HepG2 (cell line): ENCODE measurements around the gene TBX21. TPM values are rescaled to one million over a fixed set of nuclear protein-coding genes. Genes with fewer than 3 reads are reported as not detected.

Source experiments
- CBX2 ChIP-seq, 2 experiments: fragments of 200-600 bp in 1 of 2; sonication (generic); formaldehyde crosslinking in 1 of 2; IDR thresholded peaks; 2 replicates each; pipeline versions ENCODE4 v1.7.0 to v1.8.1; 2018 to 2022; ENCODE audit warnings: low read depth in 2 of 2, low read length in 1 of 2, mild to moderate bottlenecking in 1 of 2, missing genetic modification reagents in 1 of 2
- CC2D1A ChIP-seq: sonication (generic); formaldehyde crosslinking; IDR thresholded peaks from 2 replicates; pipeline ENCODE4 v1.8.1; 2023; ENCODE audit warnings: mild to moderate bottlenecking, missing genetic modification reagents
- CREM ChIP-seq, 2 experiments: sonication (generic) in 1 of 2; formaldehyde crosslinking in 1 of 2; IDR thresholded peaks; 2 replicates each; pipeline versions ENCODE4 v1.4.0 to v1.6.1; 2016 to 2020; ENCODE audit warnings: antibody characterized with exemption in 1 of 2, mild to moderate bottlenecking in 1 of 2, missing genetic modification reagents in 1 of 2
- EP300 ChIP-seq, 3 experiments: sonication (generic) in 1 of 3; formaldehyde crosslinking in 1 of 3; IDR thresholded peaks; 2 replicates each; pipeline versions ENCODE4 v1.5.1 to v1.6.1; 2011 to 2020; ENCODE audit warnings: low read depth in 2 of 3, low read length in 2 of 3, borderline replicate concordance in 1 of 3, improper control_type of control experiment in 1 of 3, mild to moderate bottlenecking in 1 of 3, missing genetic modification reagents in 1 of 3, moderate library complexity in 1 of 3
- FUBP1 ChIP-seq: sonication (generic); formaldehyde crosslinking; IDR thresholded peaks from 2 replicates; pipeline ENCODE4 v1.5.1; 2020; ENCODE audit warnings: missing genetic modification reagents, mild to moderate bottlenecking, borderline replicate concordance
- JUND ChIP-seq: sonication (generic); formaldehyde crosslinking; IDR thresholded peaks from 2 replicates; pipeline ENCODE4 v1.8.0; 2022; ENCODE audit warnings: mild to moderate bottlenecking, missing genetic modification reagents
- KDM6A ChIP-seq: IDR thresholded peaks from 2 replicates; pipeline ENCODE4 v1.6.1; 2016; ENCODE audit warnings: low read depth
- MEIS1 ChIP-seq: sonication (generic); formaldehyde crosslinking; IDR thresholded peaks from 2 replicates; pipeline ENCODE4 v1.9.0; 2021; ENCODE audit warnings: mild to moderate bottlenecking, missing genetic modification reagents, moderate library complexity, borderline replicate concordance
- NPAS2 ChIP-seq: sonication (generic); formaldehyde crosslinking; IDR thresholded peaks from 2 replicates; pipeline ENCODE4 v1.8.0; 2022; ENCODE audit warnings: mild to moderate bottlenecking, missing genetic modification reagents, borderline replicate concordance
- NRL ChIP-seq: sonication (generic); formaldehyde crosslinking; IDR thresholded peaks from 2 replicates; pipeline ENCODE4 v1.5.0; 2020; ENCODE audit warnings: missing genetic modification reagents, mild to moderate bottlenecking, moderate library complexity, borderline replicate concordance
- PHF21A ChIP-seq: sonication (generic); formaldehyde crosslinking; IDR thresholded peaks from 2 replicates; pipeline ENCODE4 v1.5.0; 2020; ENCODE audit warnings: mild to moderate bottlenecking, missing genetic modification reagents
- RBFOX2 ChIP-seq: fragments of 200-400 bp; formaldehyde crosslinking; IDR thresholded peaks from 2 replicates; pipeline ENCODE4 v1.6.1; 2017; ENCODE audit warnings: low read depth, mild to moderate bottlenecking, low read length
- RFXANK ChIP-seq: IDR thresholded peaks from 2 replicates; pipeline ENCODE4 v1.6.1; 2016
- SP4 ChIP-seq: sonication (generic); formaldehyde crosslinking; IDR thresholded peaks from 2 replicates; pipeline ENCODE4 v1.8.1; 2023; ENCODE audit warnings: mild to moderate bottlenecking, missing genetic modification reagents
- ZBTB42 ChIP-seq: sonication (generic); formaldehyde crosslinking; IDR thresholded peaks from 2 replicates; pipeline ENCODE4 v1.5.0; 2020; ENCODE audit warnings: mild to moderate bottlenecking, missing genetic modification reagents
- ZFP36 ChIP-seq: fragments of 150-350 bp; IDR thresholded peaks from 2 replicates; pipeline ENCODE4 v1.6.1; 2018; ENCODE audit warnings: borderline replicate concordance, low read length, low read depth; ENCODE audit not compliant: partially characterized antibody
- ZFYVE20 ChIP-seq: sonication (generic); formaldehyde crosslinking; IDR thresholded peaks from 2 replicates; pipeline ENCODE4 v1.8.0; 2023; ENCODE audit warnings: low read depth, mild to moderate bottlenecking, moderate library complexity, missing genetic modification reagents, borderline replicate concordance
- ZMYM3 ChIP-seq: sonication (generic); formaldehyde crosslinking; IDR thresholded peaks from 2 replicates; pipeline ENCODE4 v1.5.1; 2020; ENCODE audit warnings: mild to moderate bottlenecking, missing genetic modification reagents
- ZNF143 ChIP-seq: sonication (generic); formaldehyde crosslinking; IDR thresholded peaks from 2 replicates; pipeline ENCODE4 v1.4.0; 2020; ENCODE audit warnings: missing genetic modification reagents
- ZNF333 ChIP-seq: sonication (generic); formaldehyde crosslinking; IDR thresholded peaks from 2 replicates; pipeline ENCODE4 v1.4.0; 2020; ENCODE audit warnings: mild to moderate bottlenecking, missing genetic modification reagents, borderline replicate concordance
- ZNF546 ChIP-seq: sonication (generic); formaldehyde crosslinking; conservative IDR thresholded peaks from 2 replicates; pipeline ENCODE4 v1.8.1; 2023; ENCODE audit warnings: mild to moderate bottlenecking, missing genetic modification reagents
- ZNF598 ChIP-seq: sonication (generic); formaldehyde crosslinking; IDR thresholded peaks from 2 replicates; pipeline ENCODE4 v1.5.1; 2020; ENCODE audit warnings: mild to moderate bottlenecking, missing genetic modification reagents, borderline replicate concordance
- ZNF816 ChIP-seq: sonication (generic); formaldehyde crosslinking; IDR thresholded peaks from 2 replicates; pipeline ENCODE4 v1.8.0; 2022; ENCODE audit warnings: missing genetic modification reagents, mild to moderate bottlenecking, borderline replicate concordance
- ZNF841 ChIP-seq: sonication (generic); formaldehyde crosslinking; IDR thresholded peaks from 2 replicates; pipeline ENCODE4 v1.8.1; 2023; ENCODE audit warnings: missing genetic modification reagents, borderline replicate concordance
- polyA plus RNA-seq, 8 experiments: library from polyadenylated mRNA; depleted of rRNA in 3 of 8; stranded (reverse) in 7 of 8; unstranded in 1 of 8; fragments of >200 nt; fragmentation: Illumina TruSeq in 4 of 8; extraction: Trizol in 4 of 8; gene quantifications; 2 replicates each; pipeline versions ENCODE4 v1.2.1 to v1.2.3, GENCODE V29; 2011 to 2016; ENCODE audit warnings: low read depth in 4 of 8, missing spikeins in 1 of 8, mixed read lengths in 1 of 8; ENCODE audit not compliant: insufficient read depth in 1 of 8
- total RNA-seq, 5 experiments: library from RNA; depleted of rRNA; stranded (reverse); fragments of >200 nt; fragmentation: Illumina TruSeq; extraction: Trizol; gene quantifications; 2 replicates each; pipeline ENCODE4 v1.2.3, GENCODE V29; 2016; ENCODE audit warnings: low read depth in 1 of 5
- TF ChIP-seq, protein P1 (sequence below): sonication (generic); formaldehyde crosslinking; IDR thresholded peaks from 2 replicates; pipeline ENCODE4 v1.5.1; 2020; ENCODE audit warnings: mild to moderate bottlenecking, missing genetic modification reagents

The TBX21 gene
- total and polyA plus RNA-seq, 2 of the 13 experiments (the other 11 are each of a cell fraction or from before 2014, with no cell fraction given): not detected

DNA sequence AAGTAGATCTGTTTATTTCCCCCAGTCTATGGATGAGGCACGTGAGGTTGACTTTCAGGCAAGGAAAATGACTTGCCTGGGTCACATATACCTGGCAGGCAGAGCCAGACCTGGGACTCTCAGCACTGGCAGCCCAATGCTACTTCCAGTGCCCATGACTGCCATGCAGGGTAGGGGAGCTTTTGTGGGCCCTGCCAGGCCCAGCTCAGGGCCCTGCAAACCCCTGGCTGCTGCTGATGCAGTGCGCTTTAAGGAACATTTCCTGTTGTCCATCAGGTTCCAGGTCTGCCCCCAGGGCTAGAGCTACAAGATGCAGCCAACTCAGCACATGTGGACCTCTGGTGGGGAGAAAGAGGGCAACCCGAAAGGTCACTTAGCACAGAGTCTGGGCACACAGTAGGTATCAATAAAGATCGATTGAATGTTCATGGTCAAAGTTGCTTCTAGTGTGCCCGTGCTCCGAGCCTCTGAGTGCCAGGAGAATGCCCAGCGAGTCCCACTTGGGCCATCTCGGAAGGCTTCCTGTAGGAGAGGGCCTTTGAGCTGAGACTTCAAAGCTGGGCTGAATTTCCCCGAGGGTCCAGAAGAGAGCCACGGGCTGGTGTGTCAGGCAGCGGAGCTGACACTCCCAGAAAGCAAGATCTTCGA, 513 bp upstream of the TBX21 start (continued):
- TF ChIP-seq KDM6A (CRISPR knock-in tag): no peak
- TF ChIP-seq MEIS1 (CRISPR knock-in tag): no peak
- no peak for TF ChIP-seq ZBTB42 (CRISPR knock-in tag)
- 0 out of 2 replicates have a peak, but pooled peaks have one; percentile 32 for TF ChIP-seq CC2D1A (CRISPR knock-in tag)
- peak; percentile 48 for TF ChIP-seq PHF21A
- TF ChIP-seq NPAS2 (CRISPR knock-in tag): no peak
- TF ChIP-seq RBFOX2: no peak
- TF ChIP-seq EP300 (IDR thresholded peaks at IDR 0.05; ENCODE audit: low read depth in 2 of 2, low read length in 2 of 2): no peak
- TF ChIP-seq EP300 (CRISPR knock-in tag; IDR thresholded peaks at IDR 0.05; ENCODE audit: borderline replicate concordance): no peak
- TF ChIP-seq FUBP1 (CRISPR knock-in tag): no peak
- TF ChIP-seq ZNF546 (CRISPR knock-in tag): no peak
- TF ChIP-seq CBX2 (IDR thresholded peaks at IDR 0.05; ENCODE audit: low read depth, low read length): no peak
- TF ChIP-seq CBX2 (CRISPR knock-in tag; IDR thresholded peaks at IDR 0.05; ENCODE audit: low read depth): 0 out of 2 replicates have a peak, but pooled peaks have one; percentile 62
- TF ChIP-seq ZNF598: 0 out of 2 replicates have a peak, but pooled peaks have one; percentile 55
- no peak for TF ChIP-seq ZNF841 (CRISPR knock-in tag)
- no peak for TF ChIP-seq ZNF143
- TF ChIP-seq ZNF816 (CRISPR knock-in tag): no peak
- TF ChIP-seq NRL: 0 out of 2 replicates have a peak, but pooled peaks have one; percentile 15
- no peak for TF ChIP-seq ZNF333 (CRISPR knock-in tag)
- peak; percentile 61; the same call in 1 of the 2 replicates for TF ChIP-seq ZMYM3
- no peak for TF ChIP-seq SP4
- no peak for TF ChIP-seq RFXANK
- TF ChIP-seq ZFYVE20 (CRISPR knock-in tag): 0 out of 2 replicates have a peak, but pooled peaks have one; percentile 41
- no peak for TF ChIP-seq CREM (IDR thresholded peaks at IDR 0.05)
- TF ChIP-seq CREM (CRISPR knock-in tag; IDR thresholded peaks at IDR 0.05): no peak
- no peak for TF ChIP-seq JUND
- TF ChIP-seq ZFP36: peak; percentile 64
- TF ChIP-seq, protein P1, sequence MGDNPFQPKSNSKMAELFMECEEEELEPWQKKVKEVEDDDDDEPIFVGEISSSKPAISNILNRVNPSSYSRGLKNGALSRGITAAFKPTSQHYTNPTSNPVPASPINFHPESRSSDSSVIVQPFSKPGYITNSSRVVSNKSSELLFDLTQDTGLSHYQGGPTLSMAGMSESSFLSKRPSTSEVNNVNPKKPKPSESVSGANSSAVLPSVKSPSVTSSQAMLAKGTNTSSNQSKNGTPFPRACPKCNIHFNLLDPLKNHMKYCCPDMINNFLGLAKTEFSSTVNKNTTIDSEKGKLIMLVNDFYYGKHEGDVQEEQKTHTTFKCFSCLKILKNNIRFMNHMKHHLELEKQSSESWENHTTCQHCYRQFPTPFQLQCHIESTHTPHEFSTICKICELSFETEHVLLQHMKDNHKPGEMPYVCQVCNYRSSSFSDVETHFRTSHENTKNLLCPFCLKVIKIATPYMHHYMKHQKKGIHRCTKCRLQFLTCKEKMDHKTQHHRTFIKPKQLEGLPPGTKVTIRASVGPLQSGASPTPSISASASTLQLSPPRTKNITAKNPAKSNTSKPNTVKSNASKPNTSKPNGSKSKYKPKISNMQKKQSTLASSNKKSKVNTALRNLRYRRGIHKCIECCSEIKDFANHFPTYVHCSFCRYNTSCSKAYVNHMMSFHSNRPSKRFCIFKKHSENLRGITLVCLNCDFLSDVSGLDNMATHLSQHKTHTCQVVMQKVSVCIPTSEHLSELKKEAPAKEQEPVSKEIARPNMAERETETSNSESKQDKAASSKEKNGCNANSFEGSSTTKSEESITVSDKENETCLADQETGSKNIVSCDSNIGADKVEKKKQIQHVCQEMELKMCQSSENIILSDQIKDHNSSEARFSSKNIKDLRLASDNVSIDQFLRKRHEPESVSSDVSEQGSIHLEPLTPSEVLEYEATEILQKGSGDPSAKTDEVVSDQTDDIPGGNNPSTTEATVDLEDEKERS (CRISPR knock-in tag): no peak
